Fibroblast of pulmonary artery (primary cell): ENCODE data around the gene PTPRE.

Experiments
- DNase-seq: peaks from one replicate; pipeline ENCODE4 v3.0.0-alpha.2; 2010; ENCODE audit warnings: low read depth
- H3K4me3 ChIP-seq: replicated peaks from 2 replicates; pipeline ENCODE4 v1.5.1; 2011; ENCODE audit warnings: low read depth, mild to moderate bottlenecking, control low read depth, low read length, moderate library complexity
- TF ChIP-seq, protein P1 (sequence below): IDR thresholded peaks from 2 replicates; pipeline ENCODE4 v1.5.1; 2011; ENCODE audit warnings: mild to moderate bottlenecking, control low read depth, low read length, inconsistent platforms; ENCODE audit errors: missing control alignments

The PTPRE gene

DNA sequence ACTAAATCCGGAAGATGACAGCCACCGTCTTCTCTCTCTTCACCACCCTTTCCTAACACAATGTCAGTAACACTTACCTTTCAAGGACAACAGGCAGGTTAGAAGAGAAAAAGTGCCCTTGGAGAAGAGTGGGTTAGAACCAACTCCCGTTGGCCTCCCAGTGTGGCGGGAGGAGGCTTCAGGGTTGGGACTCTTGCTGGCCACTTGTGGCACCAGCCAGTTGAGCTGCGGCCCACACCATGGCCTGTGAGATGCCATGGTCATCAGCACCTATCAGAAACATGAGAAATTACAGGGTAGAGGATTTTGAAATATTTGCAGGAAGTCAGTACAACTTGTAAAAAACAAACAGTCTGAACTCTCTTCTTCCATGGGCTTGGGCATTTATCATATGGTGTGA is 125.6 kb downstream of the PTPRE start:
- TF ChIP-seq, protein P1, sequence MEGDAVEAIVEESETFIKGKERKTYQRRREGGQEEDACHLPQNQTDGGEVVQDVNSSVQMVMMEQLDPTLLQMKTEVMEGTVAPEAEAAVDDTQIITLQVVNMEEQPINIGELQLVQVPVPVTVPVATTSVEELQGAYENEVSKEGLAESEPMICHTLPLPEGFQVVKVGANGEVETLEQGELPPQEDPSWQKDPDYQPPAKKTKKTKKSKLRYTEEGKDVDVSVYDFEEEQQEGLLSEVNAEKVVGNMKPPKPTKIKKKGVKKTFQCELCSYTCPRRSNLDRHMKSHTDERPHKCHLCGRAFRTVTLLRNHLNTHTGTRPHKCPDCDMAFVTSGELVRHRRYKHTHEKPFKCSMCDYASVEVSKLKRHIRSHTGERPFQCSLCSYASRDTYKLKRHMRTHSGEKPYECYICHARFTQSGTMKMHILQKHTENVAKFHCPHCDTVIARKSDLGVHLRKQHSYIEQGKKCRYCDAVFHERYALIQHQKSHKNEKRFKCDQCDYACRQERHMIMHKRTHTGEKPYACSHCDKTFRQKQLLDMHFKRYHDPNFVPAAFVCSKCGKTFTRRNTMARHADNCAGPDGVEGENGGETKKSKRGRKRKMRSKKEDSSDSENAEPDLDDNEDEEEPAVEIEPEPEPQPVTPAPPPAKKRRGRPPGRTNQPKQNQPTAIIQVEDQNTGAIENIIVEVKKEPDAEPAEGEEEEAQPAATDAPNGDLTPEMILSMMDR, result no peak
- no peak overlapping the region for H3K4me3 ChIP-seq
- no peak for DNase-seq

DNA sequence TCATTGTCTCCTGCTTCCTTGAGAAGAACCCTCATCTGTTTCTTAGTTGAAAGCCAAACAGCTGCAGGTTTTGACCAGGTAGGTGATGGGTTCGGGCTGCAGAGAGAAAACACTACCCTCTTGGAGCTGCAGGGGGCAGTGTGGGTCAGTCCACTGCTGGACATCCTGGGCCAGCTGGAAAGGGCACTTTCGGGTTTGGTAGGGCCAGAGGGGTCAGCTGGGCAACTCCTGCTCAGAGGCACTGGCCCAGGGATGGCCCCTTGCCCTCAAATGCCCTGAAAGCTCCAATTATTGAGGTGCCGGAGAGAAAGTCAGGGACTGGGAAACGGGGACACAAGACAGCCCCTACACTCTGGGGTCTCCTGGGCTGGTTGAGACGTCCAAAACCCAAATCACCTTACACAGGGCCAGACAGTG is 128.7 kb downstream of the PTPRE start:
- peak; percentile 43 for DNase-seq

DNA sequence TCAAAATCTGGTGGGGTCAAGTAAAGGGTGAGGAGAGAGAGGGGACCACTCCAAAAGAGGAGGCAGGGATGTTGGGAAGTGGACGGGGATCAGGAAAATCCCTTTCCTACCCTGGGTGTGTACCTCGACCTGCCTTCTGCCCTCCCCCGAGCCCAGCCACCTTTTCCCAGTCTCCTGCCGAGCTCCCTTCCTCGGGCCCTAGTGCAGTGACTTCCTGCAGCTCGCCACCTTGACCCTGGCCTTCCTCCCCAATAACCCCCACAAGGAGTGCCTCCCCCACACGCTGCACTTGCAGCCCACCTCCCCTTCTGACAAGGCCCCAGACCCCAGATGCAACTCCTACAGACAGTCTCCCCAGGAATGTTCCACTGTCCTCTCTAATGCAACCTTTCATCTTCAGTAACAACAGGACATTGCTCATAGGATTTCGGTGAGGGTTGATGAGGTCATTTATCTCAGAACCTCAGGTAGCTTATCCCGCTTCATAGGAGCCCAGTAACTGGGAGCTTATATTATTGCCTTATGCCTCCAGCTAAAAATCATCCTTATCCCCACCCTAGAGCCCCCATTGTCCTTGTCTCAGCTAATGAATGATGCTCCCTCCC is 129.2 kb downstream of the PTPRE start:
- DNase-seq, result no peak
- TF ChIP-seq, protein P1, result no peak
- H3K4me3 ChIP-seq, result no peak overlapping the region

More for the DNA sequence above, 128.7 kb downstream of the PTPRE start:
- no peak overlapping the region for H3K4me3 ChIP-seq
- TF ChIP-seq, protein P1, result peak; percentile 93

DNA sequence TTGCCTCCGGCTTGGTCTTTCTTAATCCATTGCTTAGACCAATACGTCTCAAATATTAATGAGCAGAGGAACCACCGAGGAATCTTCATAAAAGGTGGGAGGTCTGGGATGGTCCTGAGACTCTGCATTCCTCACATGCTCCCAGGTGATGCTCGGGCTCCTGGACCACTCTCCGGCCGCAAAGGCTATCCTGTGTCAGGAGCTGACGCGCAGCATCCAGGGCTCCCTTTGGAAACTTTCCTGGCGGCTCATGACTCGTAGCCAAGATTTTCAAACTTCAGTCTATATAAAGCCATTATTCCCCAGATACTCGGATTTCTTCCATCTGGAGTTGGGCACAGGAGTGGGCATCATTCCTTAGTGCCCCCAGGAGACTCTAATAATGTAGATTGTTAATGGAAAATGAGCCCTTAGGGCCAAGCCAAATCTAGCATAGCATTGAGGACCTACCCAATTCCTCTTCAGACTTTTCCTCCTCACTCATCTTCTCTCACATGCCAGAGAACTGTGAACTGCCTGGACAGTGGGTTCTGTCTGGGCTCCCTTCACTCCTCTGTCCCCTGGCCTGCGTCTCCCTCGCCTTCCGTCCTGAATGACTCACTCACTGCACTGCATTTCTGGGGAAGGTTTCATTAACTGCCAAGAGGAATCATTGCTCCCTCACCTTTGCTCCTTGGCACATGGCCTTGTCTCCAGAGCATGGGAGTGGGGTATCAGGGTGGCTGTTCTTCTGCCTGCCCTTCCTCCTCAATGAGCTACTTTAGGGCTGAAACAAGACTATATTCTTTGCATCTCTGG is 130.0 kb downstream of the PTPRE start:
- peak; percentile 39 for DNase-seq
- no peak overlapping the region for H3K4me3 ChIP-seq
- TF ChIP-seq, protein P1, result no peak

DNA sequence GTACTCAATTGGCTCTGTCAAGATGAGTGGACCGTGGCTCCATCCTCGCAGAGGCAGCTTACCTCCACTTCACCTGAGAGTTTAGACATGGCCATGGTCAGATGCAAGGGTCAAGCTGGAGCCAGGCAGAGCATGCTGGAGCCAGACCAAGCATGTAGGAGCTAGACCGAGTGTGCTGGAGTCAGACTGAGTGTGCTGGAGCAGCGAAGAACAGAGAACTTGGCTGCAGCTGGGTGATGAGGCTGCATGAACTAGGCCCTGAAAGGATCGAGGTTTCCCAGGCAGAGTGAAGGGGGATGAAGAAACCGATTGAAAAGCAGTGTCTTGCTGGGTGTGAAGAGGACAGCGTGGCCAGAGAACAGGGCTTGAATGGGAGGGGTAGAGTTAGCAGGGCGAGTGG is 133.2 kb downstream of the PTPRE start:
- no peak overlapping the region for H3K4me3 ChIP-seq
- TF ChIP-seq, protein P1, result no peak
- DNase-seq, result no peak

DNA sequence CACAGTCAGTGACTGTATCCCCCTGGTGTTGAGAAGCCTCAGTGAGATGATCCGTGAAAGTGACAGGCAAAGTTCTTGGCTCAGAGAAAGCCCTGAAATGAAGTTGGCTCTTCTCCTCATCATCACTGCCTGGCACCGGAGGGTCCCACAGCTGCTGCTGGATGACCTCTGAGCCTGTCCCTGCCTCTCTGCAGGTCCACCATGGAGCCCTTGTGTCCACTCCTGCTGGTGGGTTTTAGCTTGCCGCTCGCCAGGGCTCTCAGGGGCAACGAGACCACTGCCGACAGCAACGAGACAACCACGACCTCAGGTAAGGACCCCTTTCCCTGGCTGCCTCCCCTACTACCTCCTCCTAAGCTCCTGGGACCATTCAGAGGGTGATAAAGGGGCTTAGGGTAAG is 133.8 kb downstream of the PTPRE start:
- no peak for DNase-seq

More for the DNA sequence above, 133.8 kb downstream of the PTPRE start:
- TF ChIP-seq, protein P1, result no peak
- H3K4me3 ChIP-seq, result no peak overlapping the region
